Smooth muscle cell of trachea (primary cell): Measurements from ENCODE around the gene CALR. TPM values are rescaled to one million over a fixed set of nuclear protein-coding genes. Genes with fewer than 3 reads are reported as not detected.

Experiments used
- total RNA-seq: library from RNA; depleted of rRNA; stranded (reverse); fragments of >200 nt; gene quantifications from 2 replicates; pipeline ENCODE4 v1.2.1, GENCODE V29; 2014

The CALR gene
- 1,350 and 1,500 TPM in 2 replicates for total RNA-seq

GRCh38 chr19:12937927-12938778 lies at the start of gene CALR:
TSS of gene CALR (plus strand) at chr19:12938609. CDS start at chr19:12938680, 71 bp downstream.

GRCh38 chr19:12890787-12891552 lies 47.4 kb upstream of the CALR start, which contains the start of gene GCDH:
TSS of gene GCDH (plus strand) at chr19:12891160. CDS start at chr19:12891305, 145 bp downstream.

GRCh38 chr19:12933287-12934072 lies 4.9 kb upstream of the CALR start, which contains the start of gene FARSA:
TSS of gene FARSA (minus strand) at chr19:12933711. CDS start at chr19:12933696, 15 bp downstream.

GRCh38 chr19:12945479-12946091 lies 7.2 kb downstream of the CALR start, which contains the start of gene RAD23A:
TSS of gene RAD23A (plus strand) at chr19:12945862. CDS start at chr19:12945949, 87 bp downstream.

GRCh38 chr19:12956446-12957388 lies 18.3 kb downstream of the CALR start, which contains the start of gene GADD45GIP1:
TSS of gene GADD45GIP1 (minus strand) at chr19:12957223. CDS start at chr19:12957212, 11 bp downstream.

GRCh38 chr19:12969292-12969988 lies 31.0 kb downstream of the CALR start, which contains the start of gene DAND5:
TSS of gene DAND5 (plus strand) at chr19:12969576. CDS start at chr19:12969661, 85 bp downstream.

Other genes starting within 250 kb of the CALR start
- 4.6 and 8.3 TPM in 2 replicates for gene FBXW9, start 242.0 kb upstream of the CALR start, total RNA-seq
- 37.8 and 50.0 TPM in 2 replicates for gene TNPO2, start 214.7 kb upstream of the CALR start, total RNA-seq
- 124 and 148 TPM in 2 replicates for gene TRIR, start 203.9 kb upstream of the CALR start, total RNA-seq
- gene GET3, start 201.1 kb upstream of the CALR start, total RNA-seq = 93.5 and 107 TPM in 2 replicates
- gene BEST2, start 186.8 kb upstream of the CALR start, total RNA-seq = 0.15 TPM in 1 of 2 replicates, not detected in the other
- gene HOOK2, start 163.1 kb upstream of the CALR start, total RNA-seq = 24.9 and 28.0 TPM in 2 replicates
- gene JUNB, start 147.1 kb upstream of the CALR start, total RNA-seq = 81.4 and 95.3 TPM in 2 replicates
- gene PRDX2, start 136.8 kb upstream of the CALR start, total RNA-seq = 166 and 183 TPM in 2 replicates
- 0.99 TPM in 1 of 2 replicates, not detected in the other for gene THSD8, start 136.5 kb upstream of the CALR start, total RNA-seq
- gene RNASEH2A, start 132.0 kb upstream of the CALR start, total RNA-seq = 7.6 and 60.4 TPM in 2 replicates
- gene RTBDN, start 104.0 kb upstream of the CALR start, total RNA-seq = not detected in 2 replicates
- 0.15 and 3.3 TPM in 2 replicates for gene MAST1, start 100.1 kb upstream of the CALR start, total RNA-seq
- 22.8 and 30.9 TPM in 2 replicates for gene DNASE2, start 57.2 kb upstream of the CALR start, total RNA-seq
- 0.17 TPM in 1 of 2 replicates, not detected in the other for gene KLF1, start 51.4 kb upstream of the CALR start, total RNA-seq
- gene GCDH, start 47.4 kb upstream of the CALR start, total RNA-seq = 28.3 and 55.3 TPM in 2 replicates
- 0.15 TPM in 1 of 2 replicates, not detected in the other for gene SYCE2, start 19.3 kb upstream of the CALR start, total RNA-seq
- gene FARSA, start 4.9 kb upstream of the CALR start, total RNA-seq = 46.3 and 80.1 TPM in 2 replicates
- 64.9 and 86.2 TPM in 2 replicates for gene RAD23A, start 7.3 kb downstream of the CALR start, total RNA-seq
- gene GADD45GIP1, start 18.6 kb downstream of the CALR start, total RNA-seq = 22.7 and 24.0 TPM in 2 replicates
- gene DAND5, start 31.0 kb downstream of the CALR start, total RNA-seq = 0.29 TPM in 1 of 2 replicates, not detected in the other
- 168 and 204 TPM in 2 replicates for gene NFIX, start 56.9 kb downstream of the CALR start, total RNA-seq
- gene LYL1, start 164.2 kb downstream of the CALR start, total RNA-seq = 0.73 and 0.99 TPM in 2 replicates
- 29.5 and 64.8 TPM in 2 replicates for gene TRMT1, start 178.1 kb downstream of the CALR start, total RNA-seq
- gene NACC1, start 179.7 kb downstream of the CALR start, total RNA-seq = 41.9 and 61.9 TPM in 2 replicates
- gene STX10, start 211.8 kb downstream of the CALR start, total RNA-seq = 83.4 and 102 TPM in 2 replicates
- gene IER2, start 211.8 kb downstream of the CALR start, total RNA-seq = 19.0 and 22.1 TPM in 2 replicates